ENCODE results near the gene BET1. TPM values are rescaled to one million over a fixed set of nuclear protein-coding genes. Genes with fewer than 3 reads are reported as not detected.

Gene BET1
- total RNA-seq, 2 donors from 2014 or later: 21.1 to 23.8 TPM

DNA sequence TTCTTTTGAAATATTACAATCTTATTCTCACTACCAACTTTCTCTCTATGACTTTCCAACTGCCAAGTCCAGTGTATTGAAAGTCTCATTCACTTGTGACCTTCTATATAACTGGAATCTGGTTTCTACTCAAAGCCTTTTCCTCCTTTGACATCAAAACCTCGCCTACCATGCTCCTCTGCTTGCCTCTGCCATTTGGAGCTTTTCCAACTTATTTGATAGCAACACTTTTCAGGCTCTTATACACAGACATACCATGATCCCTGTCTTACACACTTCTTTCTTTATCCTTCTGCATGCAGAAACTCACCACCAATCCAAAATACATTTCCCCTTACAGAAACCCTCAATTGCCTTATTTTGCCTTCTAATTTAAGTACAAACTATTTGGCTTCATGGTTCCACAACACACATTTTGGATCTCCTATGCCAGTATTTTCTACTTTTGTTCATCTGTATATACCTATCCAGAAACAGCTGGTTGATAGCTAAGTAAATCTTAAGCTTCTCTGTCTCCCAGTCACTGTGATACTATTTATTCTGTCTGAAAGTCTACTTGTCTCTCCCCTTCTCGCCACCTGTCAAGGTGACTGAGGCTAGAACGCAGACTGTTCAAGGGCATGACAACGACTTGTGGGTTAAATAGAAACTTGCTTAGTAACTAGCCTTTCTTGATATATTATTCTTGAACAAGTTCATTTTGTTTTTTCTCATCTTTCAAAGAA is 60.2 kb downstream of the BET1 start:
- H3K27me3 Mint-ChIP-seq (ENCODE audit: low read depth): peaks cover 11% of the 10 kb centered on the region
- no peak overlapping the region for H3K27ac Mint-ChIP-seq
- no peaks in the 10 kb centered on the region for H3K36me3 Mint-ChIP-seq (ENCODE audit: insufficient read depth in 2 of 2)
- DNase-seq: no peak
- no peaks in the 10 kb centered on the region for H3K9me3 Mint-ChIP-seq
- no peaks in the 10 kb centered on the region for H3K4me1 Mint-ChIP-seq (ENCODE audit: low read depth)
- no peak for ATAC-seq (replicated peaks in 1 of 2)
- H3K4me3 Mint-ChIP-seq: no peak overlapping the region

Other genes starting within 250 kb of the BET1 start
- under 1 TPM; 0.34 to 0.51 TPM for gene TFPI2, start 113.6 kb downstream of the BET1 start, total RNA-seq
- gene GNGT1, start 97.8 kb downstream of the BET1 start, total RNA-seq: not detected
- not detected for gene GNG11, start 82.6 kb downstream of the BET1 start, total RNA-seq